ENCODE measurements around the gene PERCC1.

DNA sequence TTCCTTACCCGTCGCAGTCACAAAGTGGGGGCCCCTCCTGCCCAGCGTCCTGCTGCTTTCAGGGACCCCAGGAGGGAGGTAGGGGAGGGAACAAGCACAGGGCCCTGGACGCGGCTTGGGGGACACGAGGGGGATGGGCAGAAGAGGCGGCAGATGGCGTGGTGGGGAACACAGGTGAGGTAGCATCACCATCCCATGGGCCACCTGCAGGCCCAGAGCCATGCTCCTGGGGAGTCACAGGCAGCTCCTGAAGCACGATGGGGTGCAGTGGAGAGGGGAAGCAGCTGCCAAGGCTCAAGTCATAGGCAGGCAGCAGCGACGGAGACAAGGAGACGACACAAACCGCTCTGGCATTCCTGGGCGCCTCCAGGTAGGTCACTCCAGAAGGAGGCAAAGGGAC lies 27.1 kb upstream of the PERCC1 start:
- TF ChIP-seq, protein P1, sequence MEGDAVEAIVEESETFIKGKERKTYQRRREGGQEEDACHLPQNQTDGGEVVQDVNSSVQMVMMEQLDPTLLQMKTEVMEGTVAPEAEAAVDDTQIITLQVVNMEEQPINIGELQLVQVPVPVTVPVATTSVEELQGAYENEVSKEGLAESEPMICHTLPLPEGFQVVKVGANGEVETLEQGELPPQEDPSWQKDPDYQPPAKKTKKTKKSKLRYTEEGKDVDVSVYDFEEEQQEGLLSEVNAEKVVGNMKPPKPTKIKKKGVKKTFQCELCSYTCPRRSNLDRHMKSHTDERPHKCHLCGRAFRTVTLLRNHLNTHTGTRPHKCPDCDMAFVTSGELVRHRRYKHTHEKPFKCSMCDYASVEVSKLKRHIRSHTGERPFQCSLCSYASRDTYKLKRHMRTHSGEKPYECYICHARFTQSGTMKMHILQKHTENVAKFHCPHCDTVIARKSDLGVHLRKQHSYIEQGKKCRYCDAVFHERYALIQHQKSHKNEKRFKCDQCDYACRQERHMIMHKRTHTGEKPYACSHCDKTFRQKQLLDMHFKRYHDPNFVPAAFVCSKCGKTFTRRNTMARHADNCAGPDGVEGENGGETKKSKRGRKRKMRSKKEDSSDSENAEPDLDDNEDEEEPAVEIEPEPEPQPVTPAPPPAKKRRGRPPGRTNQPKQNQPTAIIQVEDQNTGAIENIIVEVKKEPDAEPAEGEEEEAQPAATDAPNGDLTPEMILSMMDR (IDR thresholded peaks at IDR 0.05) = no peak
- TF ChIP-seq POLR2A (IDR thresholded peaks at IDR 0.05) = no peak

All from right lobe of liver (tissue), 4 donors.